Uterus (tissue), 4 donors: ENCODE results near the gene DNAJA4. TPM values are rescaled to one million over a fixed set of nuclear protein-coding genes. Genes with fewer than 3 reads are reported as not detected.

ENCODE experiments used
- DNase-seq, 2 donors: peaks; one replicate each; pipeline ENCODE4 v3.0.0-alpha.2; 2019 to 2020
- H3K27ac ChIP-seq, 2 donors: fragments of 200-600 bp; sonication (generic); 1 replicate in 1 of 2; 2 replicates in 1 of 2; pipeline ENCODE4 v1.5.1; 2016 to 2018
- H3K27me3 ChIP-seq, 2 donors: fragments of 200-600 bp; sonication (generic); one replicate each; pipeline ENCODE4 v1.5.1; 2018 to 2019; ENCODE audit warnings: control low read depth in 1 of 2
- H3K36me3 ChIP-seq, 2 donors: fragments of 200-600 bp; sonication (generic); one replicate each; pipeline ENCODE4 v1.5.1; 2019; ENCODE audit warnings: control low read depth in 1 of 2
- H3K4me1 ChIP-seq, 2 donors: fragments of 200-600 bp; sonication (generic); one replicate each; pipeline ENCODE4 v1.5.1; 2018 to 2019; ENCODE audit warnings: control low read depth in 1 of 2
- H3K4me3 ChIP-seq, 2 donors: fragments of 200-600 bp; sonication (generic); 1 replicate in 1 of 2; 2 replicates in 1 of 2; pipeline ENCODE4 v1.5.1; 2018 to 2019; ENCODE audit warnings: mild to moderate bottlenecking in 1 of 2
- H3K9me3 ChIP-seq, 2 donors: fragments of 200-600 bp; sonication (generic); one replicate each; pipeline ENCODE4 v1.5.1; 2019; ENCODE audit warnings: control low read depth in 1 of 2
- POLR2A ChIP-seq, 2 donors: fragments of 450-650 bp; IDR thresholded peaks; one replicate each; pipeline ENCODE4 v1.6.1; 2016; ENCODE audit warnings: antibody characterized with exemption in 2 of 2, mild to moderate bottlenecking in 1 of 2, moderate library complexity in 1 of 2
- intact Hi-C: fragments of 100-400 bp; cut with DNase I; formaldehyde crosslinking; loops from one replicate; pipeline ENCODE4 v1.15.1; 2023; ENCODE audit warnings: low total_unique reads
- total RNA-seq, 4 donors: library from RNA; depleted of rRNA in 3 of 4; stranded (reverse); fragments of >200 nt in 3 of 4; gene quantifications; one replicate each; pipeline versions ENCODE4 v1.1.0 to v1.2.4, GENCODE V29; 2014 to 2023
- TF ChIP-seq, protein P1 (sequence below), 4 experiments: fragments of 200-600 bp in 2 of 4; fragments of 450-650 bp in 2 of 4; sonication (generic) in 2 of 4; IDR thresholded peaks; one replicate each; pipeline ENCODE4 v1.5.1; 2016 to 2019; ENCODE audit warnings: antibody characterized with exemption in 4 of 4, mild to moderate bottlenecking in 2 of 4, moderate library complexity in 1 of 4
- donor health status: DM: yes; HTN: yes; CAD: no.

The DNAJA4 gene
- total RNA-seq, 4 donors from 2014 or later, result 2.6 to 16.8 (median 14.6) TPM

DNA sequence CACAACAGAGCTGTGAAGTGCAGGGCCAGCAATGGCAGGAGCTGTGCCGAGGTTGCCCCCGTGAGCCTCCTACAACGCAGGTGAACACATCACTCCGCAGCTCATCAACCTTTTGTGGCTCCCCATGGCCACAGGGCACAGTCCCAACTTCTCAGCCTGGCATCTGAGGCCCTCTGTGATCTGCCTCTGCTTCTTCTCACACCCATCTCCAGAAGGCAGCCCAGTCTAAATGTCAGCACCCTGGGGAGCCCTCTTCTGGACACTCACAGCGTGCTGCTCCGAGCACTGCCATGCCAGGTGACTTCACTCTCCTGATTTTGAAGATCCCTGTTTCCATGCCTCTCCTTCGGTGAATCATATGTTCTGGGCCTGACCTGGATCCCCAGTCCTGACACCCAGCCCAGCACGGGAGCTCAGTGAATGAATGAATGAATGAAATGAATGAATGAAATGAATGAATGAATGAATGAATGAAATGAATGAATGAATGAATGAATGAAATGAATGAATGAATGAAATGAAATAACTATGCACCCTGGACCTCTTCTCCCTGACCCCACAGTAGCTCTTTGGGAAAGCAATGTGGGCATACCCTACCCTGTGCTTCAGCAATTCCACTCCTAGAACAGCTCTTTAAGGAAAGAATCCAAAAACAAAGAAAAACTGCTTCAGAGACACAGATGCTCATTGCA is 52.9 kb downstream of the DNAJA4 start:
- intact Hi-C loops, result no loop called here
- Histone ChIP-seq H3K4me3 (no peak overlapping the region), H3K27ac (no peak overlapping the region), H3K4me1 (no peaks in the 10 kb centered on the region), H3K27me3 (no peaks in the 10 kb centered on the region), H3K36me3 (no peaks in the 10 kb centered on the region), H3K9me3 (no peaks in the 10 kb centered on the region)
- DNase-seq, result no peak
- no peak for TF ChIP-seq POLR2A (IDR thresholded peaks at IDR 0.05)
- TF ChIP-seq, protein P1, sequence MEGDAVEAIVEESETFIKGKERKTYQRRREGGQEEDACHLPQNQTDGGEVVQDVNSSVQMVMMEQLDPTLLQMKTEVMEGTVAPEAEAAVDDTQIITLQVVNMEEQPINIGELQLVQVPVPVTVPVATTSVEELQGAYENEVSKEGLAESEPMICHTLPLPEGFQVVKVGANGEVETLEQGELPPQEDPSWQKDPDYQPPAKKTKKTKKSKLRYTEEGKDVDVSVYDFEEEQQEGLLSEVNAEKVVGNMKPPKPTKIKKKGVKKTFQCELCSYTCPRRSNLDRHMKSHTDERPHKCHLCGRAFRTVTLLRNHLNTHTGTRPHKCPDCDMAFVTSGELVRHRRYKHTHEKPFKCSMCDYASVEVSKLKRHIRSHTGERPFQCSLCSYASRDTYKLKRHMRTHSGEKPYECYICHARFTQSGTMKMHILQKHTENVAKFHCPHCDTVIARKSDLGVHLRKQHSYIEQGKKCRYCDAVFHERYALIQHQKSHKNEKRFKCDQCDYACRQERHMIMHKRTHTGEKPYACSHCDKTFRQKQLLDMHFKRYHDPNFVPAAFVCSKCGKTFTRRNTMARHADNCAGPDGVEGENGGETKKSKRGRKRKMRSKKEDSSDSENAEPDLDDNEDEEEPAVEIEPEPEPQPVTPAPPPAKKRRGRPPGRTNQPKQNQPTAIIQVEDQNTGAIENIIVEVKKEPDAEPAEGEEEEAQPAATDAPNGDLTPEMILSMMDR (IDR thresholded peaks at IDR 0.05), result no peak

GRCh38 chr15:78319588-78319987 is 55.2 kb downstream of the DNAJA4 start:
- no peak overlapping the region for H3K27ac ChIP-seq
- H3K27me3 ChIP-seq, result no peaks in the 10 kb centered on the region
- H3K36me3 ChIP-seq, result no peaks in the 10 kb centered on the region
- intact Hi-C loops, result no loop called here
- TF ChIP-seq POLR2A (IDR thresholded peaks at IDR 0.05), result no peak
- TF ChIP-seq, protein P1 (IDR thresholded peaks at IDR 0.05), result no peak
- no peak for DNase-seq
- H3K4me1 ChIP-seq, result no peaks in the 10 kb centered on the region
- no peak overlapping the region for H3K4me3 ChIP-seq
- no peaks in the 10 kb centered on the region for H3K9me3 ChIP-seq

- Histone ChIP-seq H3K27me3 (no peaks in the 10 kb centered on the region), H3K27ac (no peak overlapping the region), H3K4me1 (no peaks in the 10 kb centered on the region), H3K36me3 (no peaks in the 10 kb centered on the region), H3K4me3 (no peak overlapping the region), H3K9me3 (no peaks in the 10 kb centered on the region)
- no peak for DNase-seq
- intact Hi-C loops, result no loop called here
- TF ChIP-seq, protein P1 (IDR thresholded peaks at IDR 0.05), result no peak
- no peak for TF ChIP-seq POLR2A (IDR thresholded peaks at IDR 0.05)
Measured at GRCh38 chr15:78320183-78320582, 55.8 kb downstream of the DNAJA4 start.

GRCh38 chr15:78321041-78321570 is 56.7 kb downstream of the DNAJA4 start:
- no peaks in the 10 kb centered on the region for H3K4me1 ChIP-seq
- no peaks in the 10 kb centered on the region for H3K9me3 ChIP-seq
- TF ChIP-seq, protein P1 (IDR thresholded peaks at IDR 0.05), result no peak
- TF ChIP-seq POLR2A (IDR thresholded peaks at IDR 0.05), result no peak
- no peaks in the 10 kb centered on the region for H3K36me3 ChIP-seq
- intact Hi-C loops, result no loop called here
- no peaks in the 10 kb centered on the region for H3K27me3 ChIP-seq
- H3K27ac ChIP-seq, result no peak overlapping the region
- DNase-seq, result no peak
- H3K4me3 ChIP-seq, result no peak overlapping the region

- Histone ChIP-seq H3K27me3 (no peaks in the 10 kb centered on the region), H3K4me3 (no peak overlapping the region), H3K4me1 (no peaks in the 10 kb centered on the region), H3K27ac (no peak overlapping the region), H3K9me3 (no peaks in the 10 kb centered on the region), H3K36me3 (no peaks in the 10 kb centered on the region)
- DNase-seq, result no peak
- no peak for TF ChIP-seq POLR2A (IDR thresholded peaks at IDR 0.05)
- TF ChIP-seq, protein P1 (IDR thresholded peaks at IDR 0.05), result no peak
- intact Hi-C loops, result no loop called here
Measured at GRCh38 chr15:78321786-78322185, 57.4 kb downstream of the DNAJA4 start.
